GM21360 (cell line): ENCODE results near the gene HIGD1A.

Source experiments
- ATAC-seq: cut with Tn5 transposase; IDR thresholded peaks from one replicate; pipeline ENCODE4 v1.9.1; 2021; ENCODE audit warnings: mild to moderate bottlenecking, moderate library complexity; ENCODE audit not compliant: unreplicated experiment

HIGD1A gene

GRCh38 chr3:42804106-42804830 is at the start of gene HIGD1A:
Gene HIGD1A (minus strand): TSS chr3:42804490. CDS start chr3:42794253, 10,237 bp downstream.
- ATAC-seq = peak; percentile 98

- no peak for ATAC-seq
These were observed 49.5 kb upstream of the HIGD1A start for GRCh38 chr3:42853739-42854302.

- no peak for ATAC-seq
These were observed 48.8 kb upstream of the HIGD1A start for GRCh38 chr3:42853056-42853455.

- ATAC-seq = no peak
These were observed 48.2 kb upstream of the HIGD1A start for GRCh38 chr3:42852441-42852840.

GRCh38 chr3:42851228-42851834 is 47.0 kb upstream of the HIGD1A start:
- no peak for ATAC-seq

- no peak for ATAC-seq
These were observed 46.0 kb upstream of the HIGD1A start for GRCh38 chr3:42850263-42850662.

- ATAC-seq = no peak
These were observed 44.7 kb upstream of the HIGD1A start for GRCh38 chr3:42849017-42849416.

GRCh38 chr3:42847731-42848130 is 43.4 kb upstream of the HIGD1A start:
- no peak for ATAC-seq

GRCh38 chr3:42846685-42847522 is 42.6 kb upstream of the HIGD1A start:
- no peak for ATAC-seq

GRCh38 chr3:42844815-42845214 is 40.5 kb upstream of the HIGD1A start:
- ATAC-seq = no peak

- ATAC-seq = no peak
These were observed 40.1 kb upstream of the HIGD1A start for GRCh38 chr3:42844412-42844713.

GRCh38 chr3:42843713-42844411 is 39.6 kb upstream of the HIGD1A start:
- ATAC-seq = no peak

- ATAC-seq = no peak
These were observed 37.0 kb upstream of the HIGD1A start for GRCh38 chr3:42841332-42841731.

- ATAC-seq = peak; percentile 91
These were observed 35.3 kb upstream of the HIGD1A start for GRCh38 chr3:42839616-42840015.

GRCh38 chr3:42838571-42838970 is 34.3 kb upstream of the HIGD1A start:
- no peak for ATAC-seq

- no peak for ATAC-seq
These were observed 32.1 kb upstream of the HIGD1A start for GRCh38 chr3:42836150-42837123.

GRCh38 chr3:42831321-42831713 is 27.0 kb upstream of the HIGD1A start:
- no peak for ATAC-seq

- ATAC-seq = no peak
These were observed 26.4 kb upstream of the HIGD1A start for GRCh38 chr3:42830437-42831320.
